ENCODE data around the gene MAML2.

MAML2 gene

GRCh38 chr11:96043291-96043690, 299.7 kb downstream of the MAML2 start:
- Histone ChIP-seq H3K36me3 (ENCODE audit: control insufficient read depth, insufficient read depth, low read length) (no peaks in the 10 kb centered on the region), H3K9ac (ENCODE audit: low read length) (no peak overlapping the region), H3K27me3 (ENCODE audit: control insufficient read depth, insufficient read depth, low read length) (no peaks in the 10 kb centered on the region), H3K4me3 (ENCODE audit: low read length) (no peak overlapping the region), H3K9me3 (ENCODE audit: control insufficient read depth, low read length) (no peaks in the 10 kb centered on the region), H3K4me1 (ENCODE audit: control insufficient read depth, insufficient read depth, low read length) (peaks cover 6% of the 10 kb centered on the region)

- H3K36me3 ChIP-seq (ENCODE audit: control insufficient read depth, insufficient read depth, low read length): no peaks in the 10 kb centered on the region
- no peaks in the 10 kb centered on the region for H3K27me3 ChIP-seq (ENCODE audit: control insufficient read depth, insufficient read depth, low read length)
- peaks cover 6% of the 10 kb centered on the region for H3K4me1 ChIP-seq (ENCODE audit: control insufficient read depth, insufficient read depth, low read length)
- H3K9me3 ChIP-seq (ENCODE audit: control insufficient read depth, low read length): no peaks in the 10 kb centered on the region
- H3K4me3 ChIP-seq (ENCODE audit: low read length): no peak overlapping the region
- no peak overlapping the region for H3K9ac ChIP-seq (ENCODE audit: low read length)
These were observed 304.9 kb downstream of the MAML2 start for GRCh38 chr11:96038046-96038445.

GRCh38 chr11:96037405-96037949, 305.5 kb downstream of the MAML2 start:
- H3K36me3 ChIP-seq (ENCODE audit: control insufficient read depth, insufficient read depth, low read length): no peaks in the 10 kb centered on the region
- H3K9me3 ChIP-seq (ENCODE audit: control insufficient read depth, low read length): no peaks in the 10 kb centered on the region
- no peak overlapping the region for H3K9ac ChIP-seq (ENCODE audit: low read length)

GRCh38 chr11:96036863-96037262, 306.1 kb downstream of the MAML2 start:
- Histone ChIP-seq H3K9me3 (ENCODE audit: control insufficient read depth, low read length) (no peaks in the 10 kb centered on the region), H3K4me3 (ENCODE audit: low read length) (no peak overlapping the region), H3K4me1 (ENCODE audit: control insufficient read depth, insufficient read depth, low read length) (peaks cover 6% of the 10 kb centered on the region), H3K36me3 (ENCODE audit: control insufficient read depth, insufficient read depth, low read length) (no peaks in the 10 kb centered on the region), H3K27me3 (ENCODE audit: control insufficient read depth, insufficient read depth, low read length) (no peaks in the 10 kb centered on the region), H3K9ac (ENCODE audit: low read length) (no peak overlapping the region)

More at GRCh38 chr11:96037405-96037949, 305.5 kb downstream of the MAML2 start:
- Histone ChIP-seq H3K4me3 (ENCODE audit: low read length) (no peak overlapping the region), H3K27me3 (ENCODE audit: control insufficient read depth, insufficient read depth, low read length) (no peaks in the 10 kb centered on the region), H3K4me1 (ENCODE audit: control insufficient read depth, insufficient read depth, low read length) (peaks cover 6% of the 10 kb centered on the region)

- peaks cover 6% of the 10 kb centered on the region for H3K4me1 ChIP-seq (ENCODE audit: control insufficient read depth, insufficient read depth, low read length)
- no peaks in the 10 kb centered on the region for H3K36me3 ChIP-seq (ENCODE audit: control insufficient read depth, insufficient read depth, low read length)
- no peak overlapping the region for H3K9ac ChIP-seq (ENCODE audit: low read length)
- no peaks in the 10 kb centered on the region for H3K27me3 ChIP-seq (ENCODE audit: control insufficient read depth, insufficient read depth, low read length)
- no peak overlapping the region for H3K4me3 ChIP-seq (ENCODE audit: low read length)
- H3K9me3 ChIP-seq (ENCODE audit: control insufficient read depth, low read length): no peaks in the 10 kb centered on the region
These were observed 307.3 kb downstream of the MAML2 start for GRCh38 chr11:96035740-96036078.

GRCh38 chr11:96035031-96035739, 307.8 kb downstream of the MAML2 start:
- Histone ChIP-seq H3K9me3 (ENCODE audit: control insufficient read depth, low read length) (no peaks in the 10 kb centered on the region), H3K4me1 (ENCODE audit: control insufficient read depth, insufficient read depth, low read length) (peaks cover 6% of the 10 kb centered on the region), H3K4me3 (ENCODE audit: low read length) (no peak overlapping the region), H3K9ac (ENCODE audit: low read length) (no peak overlapping the region), H3K27me3 (ENCODE audit: control insufficient read depth, insufficient read depth, low read length) (no peaks in the 10 kb centered on the region), H3K36me3 (ENCODE audit: control insufficient read depth, insufficient read depth, low read length) (no peaks in the 10 kb centered on the region)

GRCh38 chr11:96033599-96033998, 309.4 kb downstream of the MAML2 start:
- no peaks in the 10 kb centered on the region for H3K36me3 ChIP-seq (ENCODE audit: control insufficient read depth, insufficient read depth, low read length)
- no peaks in the 10 kb centered on the region for H3K9me3 ChIP-seq (ENCODE audit: control insufficient read depth, low read length)
- no peak overlapping the region for H3K4me3 ChIP-seq (ENCODE audit: low read length)
- no peaks in the 10 kb centered on the region for H3K27me3 ChIP-seq (ENCODE audit: control insufficient read depth, insufficient read depth, low read length)
- no peak overlapping the region for H3K9ac ChIP-seq (ENCODE audit: low read length)
- H3K4me1 ChIP-seq (ENCODE audit: control insufficient read depth, insufficient read depth, low read length): peaks cover 6% of the 10 kb centered on the region

GRCh38 chr11:96033095-96033494, 309.9 kb downstream of the MAML2 start:
- Histone ChIP-seq H3K4me3 (ENCODE audit: low read length) (no peak overlapping the region), H3K36me3 (ENCODE audit: control insufficient read depth, insufficient read depth, low read length) (no peaks in the 10 kb centered on the region), H3K9me3 (ENCODE audit: control insufficient read depth, low read length) (no peaks in the 10 kb centered on the region), H3K27me3 (ENCODE audit: control insufficient read depth, insufficient read depth, low read length) (no peaks in the 10 kb centered on the region), H3K4me1 (ENCODE audit: control insufficient read depth, insufficient read depth, low read length) (peaks cover 6% of the 10 kb centered on the region), H3K9ac (ENCODE audit: low read length) (no peak overlapping the region)

GRCh38 chr11:96028746-96029145, 314.2 kb downstream of the MAML2 start:
- H3K4me1 ChIP-seq (ENCODE audit: control insufficient read depth, insufficient read depth, low read length): no peaks in the 10 kb centered on the region
- no peaks in the 10 kb centered on the region for H3K27me3 ChIP-seq (ENCODE audit: control insufficient read depth, insufficient read depth, low read length)
- H3K9me3 ChIP-seq (ENCODE audit: control insufficient read depth, low read length): no peaks in the 10 kb centered on the region
- no peaks in the 10 kb centered on the region for H3K36me3 ChIP-seq (ENCODE audit: control insufficient read depth, insufficient read depth, low read length)
- no peak overlapping the region for H3K4me3 ChIP-seq (ENCODE audit: low read length)
- no peak overlapping the region for H3K9ac ChIP-seq (ENCODE audit: low read length)

- Histone ChIP-seq H3K4me3 (ENCODE audit: low read length) (no peak overlapping the region), H3K27me3 (ENCODE audit: control insufficient read depth, insufficient read depth, low read length) (no peaks in the 10 kb centered on the region), H3K36me3 (ENCODE audit: control insufficient read depth, insufficient read depth, low read length) (no peaks in the 10 kb centered on the region), H3K4me1 (ENCODE audit: control insufficient read depth, insufficient read depth, low read length) (no peaks in the 10 kb centered on the region), H3K9me3 (ENCODE audit: control insufficient read depth, low read length) (no peaks in the 10 kb centered on the region), H3K9ac (ENCODE audit: low read length) (no peak overlapping the region)
These were observed 316.0 kb downstream of the MAML2 start for GRCh38 chr11:96027021-96027420.

- no peaks in the 10 kb centered on the region for H3K9me3 ChIP-seq (ENCODE audit: control insufficient read depth, low read length)
- no peaks in the 10 kb centered on the region for H3K36me3 ChIP-seq (ENCODE audit: control insufficient read depth, insufficient read depth, low read length)
- no peaks in the 10 kb centered on the region for H3K4me1 ChIP-seq (ENCODE audit: control insufficient read depth, insufficient read depth, low read length)
- no peaks in the 10 kb centered on the region for H3K27me3 ChIP-seq (ENCODE audit: control insufficient read depth, insufficient read depth, low read length)
- no peak overlapping the region for H3K9ac ChIP-seq (ENCODE audit: low read length)
- no peak overlapping the region for H3K4me3 ChIP-seq (ENCODE audit: low read length)
These were observed 316.7 kb downstream of the MAML2 start for GRCh38 chr11:96026310-96026709.

- Histone ChIP-seq H3K36me3 (ENCODE audit: control insufficient read depth, insufficient read depth, low read length) (no peaks in the 10 kb centered on the region), H3K9ac (ENCODE audit: low read length) (no peak overlapping the region), H3K4me3 (ENCODE audit: low read length) (no peak overlapping the region)
These were observed 318.3 kb downstream of the MAML2 start for GRCh38 chr11:96024666-96025065.

GRCh38 chr11:96023275-96023674, 319.7 kb downstream of the MAML2 start:
- Histone ChIP-seq H3K9me3 (ENCODE audit: control insufficient read depth, low read length) (no peaks in the 10 kb centered on the region), H3K4me3 (ENCODE audit: low read length) (no peak overlapping the region), H3K27me3 (ENCODE audit: control insufficient read depth, insufficient read depth, low read length) (no peaks in the 10 kb centered on the region), H3K4me1 (ENCODE audit: control insufficient read depth, insufficient read depth, low read length) (no peaks in the 10 kb centered on the region), H3K36me3 (ENCODE audit: control insufficient read depth, insufficient read depth, low read length) (no peaks in the 10 kb centered on the region), H3K9ac (ENCODE audit: low read length) (no peak overlapping the region)

More at GRCh38 chr11:96024666-96025065, 318.3 kb downstream of the MAML2 start:
- no peaks in the 10 kb centered on the region for H3K27me3 ChIP-seq (ENCODE audit: control insufficient read depth, insufficient read depth, low read length)
- H3K9me3 ChIP-seq (ENCODE audit: control insufficient read depth, low read length): no peaks in the 10 kb centered on the region
- H3K4me1 ChIP-seq (ENCODE audit: control insufficient read depth, insufficient read depth, low read length): no peaks in the 10 kb centered on the region
